Hematopoietic multipotent progenitor cell treated with erythropoietin and hydrocortisone succinate and interleukin-3 and kit ligand, for 8 days (in vitro differentiated cells): ENCODE results near the gene USP13.

Experiments
- DNase-seq: peaks from one replicate; pipeline ENCODE4 v3.0.0-alpha.2; 2015

The USP13 gene

GRCh38 chr3:179807588-179807987 lies 154.7 kb downstream of the USP13 start:
- no peak for DNase-seq

GRCh38 chr3:179809639-179810038 lies 156.8 kb downstream of the USP13 start:
- DNase-seq, result no peak

- DNase-seq, result peak; percentile 59
Measured at GRCh38 chr3:179811321-179812095, 158.7 kb downstream of the USP13 start.

- DNase-seq, result no peak
Measured at GRCh38 chr3:179812096-179812382, 159.2 kb downstream of the USP13 start.

- DNase-seq, result no peak
Measured at GRCh38 chr3:179819379-179819778, 166.5 kb downstream of the USP13 start.

- DNase-seq, result no peak
Measured at GRCh38 chr3:179822296-179822695, 169.5 kb downstream of the USP13 start.

GRCh38 chr3:179825527-179826246 lies 172.8 kb downstream of the USP13 start:
- DNase-seq, result no peak

- no peak for DNase-seq
Measured at GRCh38 chr3:179826247-179826637, 173.4 kb downstream of the USP13 start.

GRCh38 chr3:179828738-179829137 lies 175.9 kb downstream of the USP13 start:
- no peak for DNase-seq

- no peak for DNase-seq
Measured at GRCh38 chr3:179829401-179829800, 176.6 kb downstream of the USP13 start.

- DNase-seq, result no peak
Measured at GRCh38 chr3:179832333-179832854, 179.6 kb downstream of the USP13 start.

GRCh38 chr3:179833294-179833693 lies 180.5 kb downstream of the USP13 start:
- DNase-seq, result no peak

- no peak for DNase-seq
Measured at GRCh38 chr3:179837374-179837773, 184.5 kb downstream of the USP13 start.
